Pancreas (tissue), 10 donors: ENCODE measurements around the gene B3GNT4. TPM values are rescaled to one million over a fixed set of nuclear protein-coding genes. Genes with fewer than 3 reads are reported as not detected.

Experiments used
- ATAC-seq, 4 donors: fragments of 200-7000 bp; cut with Tn5 transposase; one replicate each; pipeline versions ENCODE4 v1.8.0 to v1.9.1; 2020; ENCODE audit warnings: mild to moderate bottlenecking in 4 of 4, moderate library complexity in 4 of 4
- DNase-seq, 6 donors: peaks; one replicate each; pipeline ENCODE4 v3.0.0-alpha.2; 2020
- FAIRE-seq: peaks from 2 replicates; lab custom pipeline; 2012; peaks lifted over from hg19 to GRCh38; lab: Jason Lieb, UNC
- H3K27ac ChIP-seq, 4 donors: fragments of 200-600 bp; sonication (generic); 1 replicate in 3 of 4; 2 replicates in 1 of 4; pipeline versions ENCODE4 v1.5.0 to v1.8.0; 2020
- H3K27me3 ChIP-seq, 4 donors: fragments of 200-600 bp; one replicate each; pipeline ENCODE4 v1.8.0; 2021
- H3K36me3 ChIP-seq, 3 donors: fragments of 200-600 bp; sonication (generic) in 1 of 3; one replicate each; pipeline versions ENCODE4 v1.5.0 to v1.8.0; 2020 to 2021
- H3K4me1 ChIP-seq, 3 donors: fragments of 200-600 bp; one replicate each; pipeline ENCODE4 v1.8.0; 2021
- H3K4me3 ChIP-seq, 4 donors: fragments of 200-600 bp; sonication (generic) in 2 of 4; one replicate each; pipeline versions ENCODE4 v1.5.0 to v1.8.0; 2020 to 2021
- H3K9me3 ChIP-seq, 4 donors: fragments of 200-600 bp; one replicate each; pipeline ENCODE4 v1.8.0; 2021
- WGBS, 2 donors: extraction: QIAGEN DNeasy Blood & Tissue Kit; methylation state at CpG; one replicate each; pipeline ENCODE4 v1.1.7; 2013; 5-methylcytosine and 5-hydroxymethylcytosine counted together
- intact Hi-C, 3 donors: fragments of 100-400 bp; cut with DNase I; formaldehyde crosslinking; loops; one replicate each; pipeline versions ENCODE4 v1.11.1 to v1.14.2; 2022
- polyA plus RNA-seq, 2 donors: library from polyadenylated mRNA; stranded (reverse); fragments of 200-250 nt; gene quantifications; one replicate each; pipeline ENCODE4 v1.2.3, GENCODE V29; 2013
- total RNA-seq, 6 donors: library from RNA; stranded (reverse); fragmentation: NEBNext Ultra II Directional in 4 of 6; extraction: Animal tissue kit (Norgen Biotek cat#: 25700) in 4 of 6; gene quantifications; one replicate each; pipeline versions ENCODE4 v1.2.1 to v1.2.4, GENCODE V29; 2021 to 2023
- TF ChIP-seq, protein P1 (sequence below), 4 donors: fragments of 200-600 bp; sonication (generic) in 3 of 4; IDR thresholded peaks; one replicate each; pipeline versions ENCODE4 v1.5.0 to v1.8.0; 2021; ENCODE audit warnings: antibody characterized with exemption in 4 of 4
- donor health status: healthy with polysubstance abuse.
- donor health status: DM: no; HTN: no; CAD: no; lungs with moderate emphysema.
- donor health status: DM: no; HTN: no; CAD: no.
- donor health status: control.
- donor health status: control.
- donor health status: Bipolar disorder and iron deficiency.
- donor health status: DM: yes; HTN: yes; CAD: no.
- donor health status: DM: no; HTN: no; CAD: no.
- donor health status: DM: no; HTN: no; CAD: no.
- donor health status: DM: yes; HTN: yes; CAD: no.

B3GNT4 gene
- total RNA-seq (under 1 TPM in 4 of 6 donors, not detected in 2; 0.06 to 0.28 (median 0.12) TPM), polyA plus RNA-seq (under 1 TPM; 0.34 to 0.61 TPM)

DNA sequence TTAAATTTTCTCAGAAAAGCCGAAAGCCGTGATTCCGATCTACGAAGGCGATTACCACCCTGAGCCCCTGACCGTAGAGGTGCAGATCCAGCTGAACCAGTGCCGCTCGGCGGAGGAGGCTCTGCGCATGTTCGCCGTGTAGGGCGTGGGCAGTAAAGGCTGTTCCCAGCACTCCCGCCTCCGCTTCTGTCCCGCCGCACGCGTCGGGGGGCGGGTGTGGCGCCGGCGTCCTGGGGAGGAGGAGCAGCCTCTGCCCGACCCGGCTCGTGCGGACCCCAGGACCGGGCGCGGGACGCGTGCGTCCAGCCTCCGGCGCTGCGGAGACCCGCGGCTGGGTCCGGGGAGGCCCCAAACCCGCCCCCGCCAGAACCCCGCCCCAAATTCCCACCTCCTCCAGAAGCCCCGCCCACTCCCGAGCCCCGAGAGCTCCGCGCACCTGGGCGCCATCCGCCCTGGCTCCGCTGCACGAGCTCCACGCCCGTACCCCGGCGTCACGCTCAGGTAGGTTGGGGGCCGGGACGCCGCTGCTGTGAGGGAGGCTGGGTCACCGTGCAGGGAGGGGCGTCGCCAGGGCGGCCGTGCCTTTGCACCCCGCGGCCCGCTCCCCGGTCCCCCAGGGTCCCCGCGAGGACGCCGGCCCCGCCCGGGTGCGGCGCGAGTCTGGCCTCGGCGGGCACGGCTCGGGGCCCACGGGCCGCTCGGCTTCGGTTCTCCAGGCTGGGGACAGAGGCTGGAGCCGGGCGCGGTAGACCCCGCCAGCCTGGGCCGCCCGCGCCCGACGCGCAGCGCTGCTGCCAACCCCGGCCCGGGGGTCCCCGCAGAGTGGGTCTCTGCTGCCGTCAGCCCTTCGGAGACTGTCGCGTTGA, at the start of gene B3GNT4:
B3GNT4 (plus strand) TSS at position 409 of the 866 bp plus-strand sequence. CDS start 910 bp downstream, outside the sequence.
- Histone ChIP-seq H3K27ac (no peak within 1 kb of the TSS), H3K4me3 (peak within 1 kb of the TSS; percentile 28 to 70 (median 44)), H3K9me3 (no peaks in the 10 kb centered on the region), H3K36me3 (peaks cover 0 to 16% (median 11%) of the 10 kb centered on the region in 3 donors), H3K27me3 (no peaks in the 10 kb centered on the region), H3K4me1 (peaks cover 0 to 7% (median 5%) of the 10 kb centered on the region in 3 donors)
- ATAC-seq (peak; percentile 79 to 90 (median 86)), DNase-seq (peak; percentile 61 to 88 (median 71)), FAIRE-seq (no peak)
- WGBS, 2 donors, result 0 to 1% methylated on average over 60 to 104 of the region's 104 CpGs
- intact Hi-C loops, result loop anchor here in 1 of 3 donors (5.0 kb wide), 1 partner anchor 146 kb away; no protein-coding TSS in a partner anchor
- TF ChIP-seq, protein P1, sequence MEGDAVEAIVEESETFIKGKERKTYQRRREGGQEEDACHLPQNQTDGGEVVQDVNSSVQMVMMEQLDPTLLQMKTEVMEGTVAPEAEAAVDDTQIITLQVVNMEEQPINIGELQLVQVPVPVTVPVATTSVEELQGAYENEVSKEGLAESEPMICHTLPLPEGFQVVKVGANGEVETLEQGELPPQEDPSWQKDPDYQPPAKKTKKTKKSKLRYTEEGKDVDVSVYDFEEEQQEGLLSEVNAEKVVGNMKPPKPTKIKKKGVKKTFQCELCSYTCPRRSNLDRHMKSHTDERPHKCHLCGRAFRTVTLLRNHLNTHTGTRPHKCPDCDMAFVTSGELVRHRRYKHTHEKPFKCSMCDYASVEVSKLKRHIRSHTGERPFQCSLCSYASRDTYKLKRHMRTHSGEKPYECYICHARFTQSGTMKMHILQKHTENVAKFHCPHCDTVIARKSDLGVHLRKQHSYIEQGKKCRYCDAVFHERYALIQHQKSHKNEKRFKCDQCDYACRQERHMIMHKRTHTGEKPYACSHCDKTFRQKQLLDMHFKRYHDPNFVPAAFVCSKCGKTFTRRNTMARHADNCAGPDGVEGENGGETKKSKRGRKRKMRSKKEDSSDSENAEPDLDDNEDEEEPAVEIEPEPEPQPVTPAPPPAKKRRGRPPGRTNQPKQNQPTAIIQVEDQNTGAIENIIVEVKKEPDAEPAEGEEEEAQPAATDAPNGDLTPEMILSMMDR (IDR thresholded peaks at IDR 0.05), result no peak

DNA sequence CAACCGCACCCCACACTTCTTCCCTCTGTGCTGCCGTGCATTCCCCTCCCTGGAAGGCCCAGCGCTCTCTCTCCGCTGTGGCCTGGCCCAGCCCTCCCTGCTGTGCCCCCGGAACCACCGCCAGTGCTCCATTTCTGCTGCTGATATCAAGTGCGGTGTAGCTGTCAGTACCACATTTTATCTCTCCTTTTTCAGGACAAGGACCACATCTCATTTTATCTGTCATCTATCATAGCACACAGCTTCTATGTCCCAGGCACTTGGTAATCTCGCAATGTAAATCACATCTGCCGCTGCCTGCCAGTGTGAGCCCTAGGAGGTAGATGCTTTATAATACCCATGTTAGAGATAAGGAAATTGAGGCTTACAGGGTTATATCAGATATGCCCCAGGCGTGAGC, 47.8 kb upstream of the B3GNT4 start:
- DNase-seq, result no peak
- WGBS, 2 donors, result 89 to 90% methylated on average over 10 of the region's 10 CpGs
- Histone ChIP-seq H3K4me3 (no peak overlapping the region), H3K27ac (no peak overlapping the region), H3K4me1 (no peaks in the 10 kb centered on the region), H3K9me3 (no peaks in the 10 kb centered on the region), H3K27me3 (no peaks in the 10 kb centered on the region), H3K36me3 (no peaks in the 10 kb centered on the region)
- no peak for ATAC-seq
- intact Hi-C loops, result no loop called here
- no peak for FAIRE-seq
- TF ChIP-seq, protein P1 (IDR thresholded peaks at IDR 0.05), result no peak

DNA sequence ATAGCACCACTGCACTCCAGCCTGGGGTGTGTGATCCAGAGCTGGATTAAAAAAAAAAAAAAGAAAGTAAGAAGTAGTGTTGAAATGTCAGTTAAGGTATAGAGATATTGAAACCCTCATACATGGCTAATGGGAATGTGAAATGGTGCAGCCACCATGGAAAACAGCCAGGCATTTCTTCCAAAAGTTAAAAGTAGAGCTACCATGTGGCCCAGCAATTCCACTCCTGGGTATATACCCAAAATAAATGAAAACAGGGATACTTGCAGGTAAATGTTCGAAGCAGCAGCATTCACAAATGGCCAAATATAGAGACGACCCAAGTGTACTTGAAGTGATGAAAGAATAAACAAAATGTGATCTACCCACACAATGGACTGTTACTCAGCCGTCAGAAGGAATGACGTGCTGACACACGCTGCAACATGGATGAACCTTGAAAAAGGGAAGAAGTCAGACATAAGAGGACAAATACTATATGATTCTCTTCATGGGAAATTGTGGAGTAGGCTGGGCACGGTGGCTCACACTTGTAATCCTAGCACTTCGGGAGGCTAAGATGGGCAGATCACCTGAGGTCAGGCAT, 44.7 kb upstream of the B3GNT4 start:
- no peaks in the 10 kb centered on the region for H3K4me1 ChIP-seq
- TF ChIP-seq, protein P1 (IDR thresholded peaks at IDR 0.05), result no peak
- no peaks in the 10 kb centered on the region for H3K9me3 ChIP-seq
- H3K36me3 ChIP-seq, result no peaks in the 10 kb centered on the region
- H3K27ac ChIP-seq, result no peak overlapping the region
- intact Hi-C loops, result no loop called here
- FAIRE-seq, result no peak
- H3K27me3 ChIP-seq, result no peaks in the 10 kb centered on the region
- no peak for DNase-seq
- ATAC-seq, result no peak
- whole genome bisulfite sequencing, 2 donors, result 89 to 91% methylated on average over 7 of the region's 7 CpGs
- no peak overlapping the region for H3K4me3 ChIP-seq

DNA sequence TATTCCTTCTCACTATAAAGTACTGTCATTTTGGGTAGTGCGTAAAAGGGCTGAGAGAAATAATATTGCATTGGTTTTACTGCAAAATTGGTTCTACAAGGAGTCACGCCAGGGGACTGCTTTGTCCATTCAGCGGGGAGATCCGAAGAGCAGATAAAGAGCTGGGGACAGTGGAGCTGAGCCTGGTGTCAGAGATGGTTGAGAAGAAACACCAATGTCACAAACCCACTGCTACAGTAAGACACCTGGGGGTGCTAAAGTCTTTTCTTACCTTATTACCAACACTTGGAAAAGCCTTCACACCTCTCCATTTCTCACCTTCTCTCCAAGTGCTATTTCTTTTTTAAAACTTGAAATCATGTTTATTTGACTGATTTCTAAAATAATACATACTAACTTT, 43.6 kb upstream of the B3GNT4 start:
- FAIRE-seq (no peak), DNase-seq (no peak), ATAC-seq (no peak)
- H3K27ac ChIP-seq, result no peak overlapping the region
- 72 to 77% methylated on average over 4 of the region's 4 CpGs for WGBS, 2 donors
- H3K9me3 ChIP-seq, result no peaks in the 10 kb centered on the region
- no peak overlapping the region for H3K4me3 ChIP-seq
- no peaks in the 10 kb centered on the region for H3K27me3 ChIP-seq
- H3K36me3 ChIP-seq, result no peaks in the 10 kb centered on the region
- TF ChIP-seq, protein P1 (IDR thresholded peaks at IDR 0.05), result no peak
- no peaks in the 10 kb centered on the region for H3K4me1 ChIP-seq
- intact Hi-C loops, result no loop called here
